ENCODE measurements around the gene MYPN.

Gene MYPN

GRCh38 chr10:68096913-68097516, 12.3 kb upstream of the MYPN start:
- DNase-seq = no peak

GRCh38 chr10:68099736-68100135, 9.6 kb upstream of the MYPN start:
- no peak for DNase-seq

- DNase-seq = no peak
Observed at GRCh38 chr10:68101066-68101465, 8.2 kb upstream of the MYPN start.

- no peak for DNase-seq
Observed at GRCh38 chr10:68103261-68103878, 5.9 kb upstream of the MYPN start.

- no peak for DNase-seq
Observed at GRCh38 chr10:68103901-68104300, 5.4 kb upstream of the MYPN start.

- DNase-seq = no peak
Observed at GRCh38 chr10:68105820-68106219, 3.5 kb upstream of the MYPN start.

GRCh38 chr10:68106656-68107055, 2.6 kb upstream of the MYPN start:
- no peak for DNase-seq

GRCh38 chr10:68107651-68108050, 1.6 kb upstream of the MYPN start:
- no peak for DNase-seq

- no peak for DNase-seq
Observed at GRCh38 chr10:68108051-68108450, 1.2 kb upstream of the MYPN start.

GRCh38 chr10:68108653-68109052, 635 bp upstream of the MYPN start:
- DNase-seq = no peak

- no peak for DNase-seq
Observed at GRCh38 chr10:68110027-68110426, 739 bp downstream of the MYPN start.

GRCh38 chr10:68111584-68111983, 2.3 kb downstream of the MYPN start:
- no peak for DNase-seq

GRCh38 chr10:68112837-68113236, 3.5 kb downstream of the MYPN start:
- DNase-seq = no peak

GRCh38 chr10:68118657-68119056, 9.4 kb downstream of the MYPN start:
- DNase-seq = no peak

GRCh38 chr10:68121020-68121743, 11.9 kb downstream of the MYPN start:
- DNase-seq = no peak

- DNase-seq = no peak
Observed at GRCh38 chr10:68121852-68122251, 12.6 kb downstream of the MYPN start.

GRCh38 chr10:68124718-68125117, 15.4 kb downstream of the MYPN start:
- no peak for DNase-seq

- DNase-seq = no peak
Observed at GRCh38 chr10:68125772-68126171, 16.5 kb downstream of the MYPN start.

- DNase-seq = no peak
Observed at GRCh38 chr10:68128015-68128414, 18.7 kb downstream of the MYPN start.

- DNase-seq = no peak
Observed at GRCh38 chr10:68132391-68132790, 23.1 kb downstream of the MYPN start.

- DNase-seq = no peak
Observed at GRCh38 chr10:68133523-68133922, 24.2 kb downstream of the MYPN start.

GRCh38 chr10:68135362-68135761, 26.1 kb downstream of the MYPN start:
- no peak for DNase-seq

- no peak for DNase-seq
Observed at GRCh38 chr10:68135922-68136792, 26.9 kb downstream of the MYPN start.
